ENCODE data around the gene CRTC1. TPM values are rescaled to one million over a fixed set of nuclear protein-coding genes. Genes with fewer than 3 reads are reported as not detected.

CRTC1 gene
- total RNA-seq, 1 experiment from 2014 or later, result 19.0 TPM

GRCh38 chr19:18667531-18668251 lies 15.8 kb upstream of the CRTC1 start:
- Histone ChIP-seq H3T11ph (ENCODE audit: low read length) (no peak overlapping the region), H3K27me3 (ENCODE audit: insufficient read depth, low read length) (no peaks in the 10 kb centered on the region)
- no peak overlapping the region for H3K4me3 Mint-ChIP-seq

More at GRCh38 chr19:18667531-18668251, 15.8 kb upstream of the CRTC1 start:
- Histone ChIP-seq H3K79me1 (ENCODE audit: insufficient read depth, low read depth, low read length, poor library complexity, severe bottlenecking) (no peaks in the 10 kb centered on the region), H3K4me2 (ENCODE audit: insufficient read depth, insufficient read length, low read length) (no peak overlapping the region), H2AFZ (ENCODE audit: low read length) (no peak overlapping the region), H3K9me3 (ENCODE audit: control insufficient read depth, low read depth, low read length) (no peaks in the 10 kb centered on the region), H4K91ac (ENCODE audit: insufficient read length, low read depth, low read length) (no peak overlapping the region), H3K14ac (ENCODE audit: insufficient read depth, low read length) (no peak overlapping the region), H2BK12ac (ENCODE audit: insufficient read length, low read depth, low read length) (no peak overlapping the region), H3K4me1 (ENCODE audit: insufficient read depth, low read length) (no peaks in the 10 kb centered on the region), H2AK5ac (ENCODE audit: insufficient read length, low read length) (no peak overlapping the region), H3K9ac (ENCODE audit: extremely low read depth, insufficient read length, low read length) (no peak overlapping the region), H4K8ac (replicated peaks; ENCODE audit: insufficient read length, low read depth, low read length) (no peak overlapping the region), H3K18ac (ENCODE audit: insufficient read length, low read depth, low read length) (no peak overlapping the region), H3K56ac (ENCODE audit: insufficient read length, low read depth, low read length) (no peak overlapping the region), H3K27ac (ENCODE audit: insufficient read length, low read depth, low read length) (no peak overlapping the region), H2BK20ac (ENCODE audit: low read depth, low read length, poor library complexity, severe bottlenecking) (no peak overlapping the region), H3K4ac (ENCODE audit: low read depth, low read length) (no peak overlapping the region), H2BK5ac (ENCODE audit: insufficient read length, low read length) (no peak overlapping the region), H2BK15ac (ENCODE audit: low read depth, low read length) (no peak overlapping the region), H3K23me2 (ENCODE audit: insufficient read length, low read depth, low read length, poor library complexity, severe bottlenecking) (no peaks in the 10 kb centered on the region), H4K5ac (ENCODE audit: insufficient read length, low read depth, low read length) (no peak overlapping the region), H2BK120ac (ENCODE audit: low read depth, low read length, poor library complexity, severe bottlenecking) (no peak overlapping the region), H3K79me2 (ENCODE audit: insufficient read depth, low read length) (no peaks in the 10 kb centered on the region), H3K23ac (ENCODE audit: insufficient read length, low read depth, low read length) (no peak overlapping the region), H4K20me1 (ENCODE audit: control insufficient read depth, insufficient read depth, insufficient read length) (no peaks in the 10 kb centered on the region)
- no peaks in the 10 kb centered on the region for H3K9me3 Mint-ChIP-seq
- WGBS (ENCODE audit: extremely low coverage, insufficient read length, low lambda C conversion rate), result no CpG with 5 or more reads among the region's 55 CpGs
- peak overlapping the region in 2 of 3 experiments; percentile 34 to 80; a peak in 2 of 7 replicates for H3K27ac Mint-ChIP-seq
- peaks cover 0 to 20% (median 14%) of the 10 kb centered on the region in 3 experiments; a peak in 5 of 7 replicates for H3K36me3 Mint-ChIP-seq (ENCODE audit: insufficient read depth in 1 of 3, low read depth in 3 of 3)
- peaks cover 6 to 13% of the 10 kb centered on the region in 2 experiments for H3K4me1 Mint-ChIP-seq
- TF ChIP-seq CTCF (conservative IDR thresholded peaks at IDR 0.05), result no peak
- H3K27me3 Mint-ChIP-seq (ENCODE audit: low read depth), result no peaks in the 10 kb centered on the region
- no peak for DNase-seq

All from H9 (cell line).